IPS-20b (cell line): Measurements from ENCODE around the gene DAB2IP.

Experiments
- H3K27ac ChIP-seq: one replicate; pipeline ENCODE4 v1.5.1; 2013; ENCODE audit warnings: low read length
- H3K27me3 ChIP-seq: 2 replicates; pipeline ENCODE4 v1.6.1; 2013; ENCODE audit warnings: mild to moderate bottlenecking, low read length, inconsistent platforms; ENCODE audit not compliant: insufficient read depth
- H3K36me3 ChIP-seq: 2 replicates; pipeline ENCODE4 v1.6.1; 2013; ENCODE audit warnings: low read depth, mild to moderate bottlenecking, inconsistent platforms, low read length, moderate library complexity; ENCODE audit not compliant: insufficient read depth
- H3K4me1 ChIP-seq: 2 replicates; pipeline ENCODE4 v1.6.1; 2013; ENCODE audit warnings: mild to moderate bottlenecking, control low read depth, inconsistent platforms, low read length, moderate library complexity; ENCODE audit not compliant: insufficient read depth
- H3K4me3 ChIP-seq: 2 replicates; pipeline ENCODE4 v1.5.1; 2013; ENCODE audit warnings: mild to moderate bottlenecking, low read length, inconsistent platforms
- H3K9ac ChIP-seq: 2 replicates; pipeline ENCODE4 v1.6.1; 2013; ENCODE audit warnings: low read depth, mild to moderate bottlenecking, inconsistent platforms, low read length, moderate library complexity
- H3K9me3 ChIP-seq: 2 replicates; pipeline ENCODE4 v1.6.1; 2013; ENCODE audit warnings: mild to moderate bottlenecking, low read depth, low read length, inconsistent platforms; ENCODE audit not compliant: insufficient read depth

The DAB2IP gene

DNA sequence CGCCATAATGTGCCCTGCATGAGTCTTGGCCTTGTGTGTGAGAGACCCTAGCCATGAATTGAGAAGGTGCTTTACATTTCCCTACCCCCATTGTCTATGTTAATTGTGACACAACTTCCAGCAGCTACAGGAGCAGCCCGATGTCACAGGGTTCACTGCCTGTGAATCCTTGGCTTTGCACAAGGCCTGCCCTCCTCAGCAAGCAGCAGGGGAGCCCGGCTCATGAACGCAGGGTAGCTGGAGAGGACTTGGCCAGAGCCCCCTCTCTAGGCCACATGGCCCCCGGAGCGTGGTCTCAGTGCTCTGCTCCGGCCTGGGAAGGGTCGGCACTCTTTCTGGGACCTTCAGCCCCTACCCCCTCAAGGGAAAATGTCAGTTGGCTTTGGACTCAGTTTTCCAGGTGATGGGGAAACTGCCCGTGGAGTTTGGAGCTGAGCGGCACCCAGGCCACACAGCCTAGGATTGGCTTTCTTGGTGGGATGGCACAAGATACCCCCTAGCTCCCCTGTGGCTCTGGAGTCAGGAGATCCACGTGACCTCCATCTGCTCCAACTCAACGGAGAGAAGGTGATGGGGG, 160.8 kb downstream of the DAB2IP start:
- H3K27ac ChIP-seq = no peak overlapping the region
- no peaks in the 10 kb centered on the region for H3K36me3 ChIP-seq
- peaks cover 10% of the 10 kb centered on the region; the same call in 1 of the 2 replicates for H3K4me1 ChIP-seq
- peaks cover 6% of the 10 kb centered on the region for H3K27me3 ChIP-seq
- no peak overlapping the region for H3K9ac ChIP-seq
- H3K4me3 ChIP-seq = no peak overlapping the region
- H3K9me3 ChIP-seq = no peaks in the 10 kb centered on the region

DNA sequence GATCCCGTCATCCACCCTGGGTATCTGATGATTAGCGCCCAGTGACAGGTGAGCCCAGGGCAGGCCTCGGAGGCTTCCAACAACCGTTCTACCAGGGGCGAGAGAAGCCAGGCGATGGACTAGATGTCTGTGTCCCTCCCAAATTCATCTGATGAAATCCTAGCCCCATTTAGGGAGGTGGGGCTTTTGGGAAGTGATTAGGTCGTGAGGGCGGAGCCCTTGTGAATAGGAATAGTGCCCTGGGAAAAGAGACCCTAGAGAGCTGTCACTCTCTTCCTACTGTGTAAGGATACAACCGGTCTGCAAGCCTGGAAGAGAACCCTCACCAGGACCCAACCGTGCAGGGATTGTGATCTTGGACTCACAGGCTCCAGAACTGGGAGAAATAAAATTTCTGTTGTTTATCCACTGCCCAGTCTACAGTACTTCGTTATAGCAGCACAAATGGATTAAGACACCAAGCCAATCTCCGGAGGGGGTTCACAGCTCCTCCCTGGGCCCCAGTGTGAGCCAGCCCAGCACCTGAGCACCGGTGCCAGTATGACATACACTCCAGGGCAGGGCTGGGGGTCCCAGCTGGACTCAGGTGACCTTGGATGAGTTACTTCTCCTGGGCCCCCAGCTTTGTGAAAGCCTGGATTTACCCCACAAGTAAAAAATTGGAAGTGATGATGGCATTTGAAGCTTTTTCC, 162.2 kb downstream of the DAB2IP start:
- H3K27me3 ChIP-seq = peaks cover 20% of the 10 kb centered on the region
- no peaks in the 10 kb centered on the region for H3K9me3 ChIP-seq
- H3K4me3 ChIP-seq = no peak overlapping the region
- H3K9ac ChIP-seq = no peak overlapping the region
- no peaks in the 10 kb centered on the region for H3K36me3 ChIP-seq
- H3K4me1 ChIP-seq = peaks cover 14% of the 10 kb centered on the region; the same call in 1 of the 2 replicates
- no peak overlapping the region for H3K27ac ChIP-seq

- H3K4me1 ChIP-seq = peaks cover 22% of the 10 kb centered on the region; the same call in 1 of the 2 replicates
These were observed 163.2 kb downstream of the DAB2IP start for GRCh38 chr9:121814594-121814993.

GRCh38 chr9:121815084-121815483, 163.7 kb downstream of the DAB2IP start:
- H3K4me1 ChIP-seq = peaks cover 24% of the 10 kb centered on the region; the same call in 1 of the 2 replicates
- H3K9me3 ChIP-seq = no peaks in the 10 kb centered on the region
- no peak overlapping the region for H3K4me3 ChIP-seq
- H3K27me3 ChIP-seq = peaks cover 22% of the 10 kb centered on the region
- H3K27ac ChIP-seq = no peak overlapping the region
- no peaks in the 10 kb centered on the region for H3K36me3 ChIP-seq
- H3K9ac ChIP-seq = no peak overlapping the region

More at GRCh38 chr9:121814594-121814993, 163.2 kb downstream of the DAB2IP start:
- H3K9ac ChIP-seq = no peak overlapping the region
- H3K27ac ChIP-seq = no peak overlapping the region
- no peaks in the 10 kb centered on the region for H3K36me3 ChIP-seq
- H3K4me3 ChIP-seq = no peak overlapping the region
- peaks cover 22% of the 10 kb centered on the region for H3K27me3 ChIP-seq
- H3K9me3 ChIP-seq = no peaks in the 10 kb centered on the region

DNA sequence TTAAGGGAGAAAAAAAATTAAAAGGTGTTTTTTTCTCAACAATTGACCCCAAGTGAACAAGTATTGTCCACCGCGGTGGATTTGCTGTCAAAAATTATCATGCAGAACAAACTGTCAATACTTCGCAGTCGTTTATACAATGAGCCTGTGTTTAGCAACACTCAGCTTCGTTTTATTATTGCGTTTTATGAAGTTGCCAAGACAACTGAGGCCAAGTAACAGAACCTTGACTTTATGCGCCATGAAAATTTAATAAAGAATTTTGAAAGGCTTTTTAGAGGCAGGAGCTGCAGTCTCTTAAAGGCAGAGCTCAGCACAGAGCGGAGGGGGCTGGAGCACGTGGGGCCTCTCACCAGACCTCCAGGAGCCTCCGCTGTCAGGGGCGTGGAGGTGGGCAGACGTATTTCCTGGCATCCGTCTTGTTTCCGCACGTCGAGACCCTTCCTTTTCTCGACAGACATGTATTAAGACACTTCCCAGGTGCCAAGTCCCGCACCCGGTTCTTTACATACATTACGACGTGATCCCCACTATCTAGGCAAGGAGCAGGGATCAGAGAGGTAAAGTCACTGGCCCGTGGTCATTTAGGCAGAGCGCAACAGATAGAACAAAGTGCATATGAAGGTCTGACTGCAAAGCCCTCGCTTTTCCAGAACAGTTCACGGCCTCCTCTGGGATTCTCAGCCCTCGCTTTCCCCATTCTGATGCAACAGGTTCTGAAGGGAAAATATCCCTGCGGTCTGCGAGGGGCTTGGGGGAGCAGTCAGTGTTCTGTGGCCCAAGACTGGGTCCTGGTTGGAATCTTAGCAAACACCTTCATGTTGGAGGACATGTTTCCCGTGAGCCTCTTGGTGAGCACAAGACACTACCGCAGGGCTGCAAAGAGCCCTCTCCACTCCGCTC, 164.4 kb downstream of the DAB2IP start:
- H3K4me1 ChIP-seq = peaks cover 24% of the 10 kb centered on the region; the same call in 1 of the 2 replicates
- no peaks in the 10 kb centered on the region for H3K9me3 ChIP-seq
- no peaks in the 10 kb centered on the region for H3K36me3 ChIP-seq
- H3K27ac ChIP-seq = no peak overlapping the region
- H3K4me3 ChIP-seq = no peak overlapping the region
- H3K9ac ChIP-seq = no peak overlapping the region
- H3K27me3 ChIP-seq = peaks cover 22% of the 10 kb centered on the region

DNA sequence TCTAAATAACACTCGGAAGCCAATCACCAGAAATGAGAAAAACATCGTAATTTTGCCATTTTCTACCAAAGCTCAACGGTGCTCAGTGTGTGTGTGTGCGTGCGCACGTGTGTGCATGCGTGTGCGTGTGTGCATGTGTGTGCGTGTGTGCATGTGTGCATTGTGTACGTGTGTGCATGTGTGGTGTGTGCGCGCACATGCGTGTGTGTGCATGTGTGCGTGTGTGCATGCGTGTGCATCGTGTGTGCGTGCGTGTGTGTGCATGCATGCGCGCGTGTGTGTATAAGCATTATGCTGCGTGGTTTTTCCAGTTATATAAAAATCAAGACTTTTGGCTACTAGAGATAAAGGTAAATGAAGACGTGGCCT, 165.0 kb downstream of the DAB2IP start:
- no peak overlapping the region for H3K4me3 ChIP-seq
- no peaks in the 10 kb centered on the region for H3K9me3 ChIP-seq
- H3K27ac ChIP-seq = no peak overlapping the region
- H3K36me3 ChIP-seq = no peaks in the 10 kb centered on the region
- H3K4me1 ChIP-seq = peaks cover 24% of the 10 kb centered on the region; the same call in 1 of the 2 replicates
- H3K9ac ChIP-seq = no peak overlapping the region
- H3K27me3 ChIP-seq = peaks cover 22% of the 10 kb centered on the region

DNA sequence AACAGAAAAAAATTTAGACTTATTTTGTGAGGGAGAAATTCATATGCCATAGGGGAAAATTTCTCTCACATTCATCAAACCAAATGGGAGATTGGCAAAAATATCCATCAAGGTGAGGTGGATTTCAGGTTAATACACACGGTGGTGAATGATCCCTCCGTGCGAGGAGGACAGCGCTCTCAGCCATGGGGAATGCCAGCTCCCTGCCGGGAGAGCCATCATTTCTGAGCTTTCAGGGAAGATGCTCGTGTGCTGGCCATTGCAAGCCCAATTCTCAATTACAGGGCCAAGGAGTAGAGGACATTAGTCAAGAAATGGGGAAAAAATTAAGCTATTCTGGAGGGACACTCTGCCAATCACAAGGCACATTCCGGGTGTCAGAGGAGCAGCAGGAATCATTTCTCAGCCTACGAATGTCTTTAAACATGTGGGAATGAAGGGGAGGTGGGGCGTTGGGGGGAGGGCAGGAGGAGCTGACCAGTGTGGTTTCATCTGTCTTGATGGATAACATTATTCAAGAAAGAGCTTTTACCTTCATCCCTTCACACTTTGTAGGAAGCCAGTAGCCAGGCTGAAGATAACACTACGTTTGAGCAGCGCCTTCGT, 165.5 kb downstream of the DAB2IP start:
- no peaks in the 10 kb centered on the region for H3K9me3 ChIP-seq
- H3K27me3 ChIP-seq = peaks cover 22% of the 10 kb centered on the region
- peaks cover 24% of the 10 kb centered on the region; the same call in 1 of the 2 replicates for H3K4me1 ChIP-seq
- H3K9ac ChIP-seq = no peak overlapping the region
- no peaks in the 10 kb centered on the region for H3K36me3 ChIP-seq
- H3K4me3 ChIP-seq = no peak overlapping the region
- H3K27ac ChIP-seq = no peak overlapping the region

DNA sequence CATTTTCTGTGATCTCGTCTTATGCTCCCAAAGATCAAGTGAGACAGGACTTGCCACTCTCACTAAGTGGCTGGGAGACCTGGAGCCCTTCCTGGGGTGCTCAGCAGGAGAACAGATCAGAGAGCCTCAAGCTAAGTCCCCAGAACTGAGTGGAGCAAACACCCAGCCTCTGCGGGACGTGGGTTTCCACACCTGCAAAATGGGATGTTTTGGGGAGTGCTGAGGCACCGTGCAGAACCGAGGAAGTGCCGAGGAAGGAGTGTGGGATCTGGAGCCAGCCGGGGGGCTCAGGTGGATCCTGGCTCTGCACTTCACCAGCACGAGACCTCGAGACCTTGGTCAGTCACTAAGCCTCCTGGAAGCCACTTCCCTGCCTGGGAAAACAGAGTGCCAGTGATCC, 166.0 kb downstream of the DAB2IP start:
- no peak overlapping the region for H3K9ac ChIP-seq
- no peak overlapping the region for H3K27ac ChIP-seq
- peaks cover 24% of the 10 kb centered on the region; the same call in 1 of the 2 replicates for H3K4me1 ChIP-seq
- no peaks in the 10 kb centered on the region for H3K36me3 ChIP-seq
- peaks cover 22% of the 10 kb centered on the region for H3K27me3 ChIP-seq
- H3K9me3 ChIP-seq = no peaks in the 10 kb centered on the region
- H3K4me3 ChIP-seq = no peak overlapping the region

DNA sequence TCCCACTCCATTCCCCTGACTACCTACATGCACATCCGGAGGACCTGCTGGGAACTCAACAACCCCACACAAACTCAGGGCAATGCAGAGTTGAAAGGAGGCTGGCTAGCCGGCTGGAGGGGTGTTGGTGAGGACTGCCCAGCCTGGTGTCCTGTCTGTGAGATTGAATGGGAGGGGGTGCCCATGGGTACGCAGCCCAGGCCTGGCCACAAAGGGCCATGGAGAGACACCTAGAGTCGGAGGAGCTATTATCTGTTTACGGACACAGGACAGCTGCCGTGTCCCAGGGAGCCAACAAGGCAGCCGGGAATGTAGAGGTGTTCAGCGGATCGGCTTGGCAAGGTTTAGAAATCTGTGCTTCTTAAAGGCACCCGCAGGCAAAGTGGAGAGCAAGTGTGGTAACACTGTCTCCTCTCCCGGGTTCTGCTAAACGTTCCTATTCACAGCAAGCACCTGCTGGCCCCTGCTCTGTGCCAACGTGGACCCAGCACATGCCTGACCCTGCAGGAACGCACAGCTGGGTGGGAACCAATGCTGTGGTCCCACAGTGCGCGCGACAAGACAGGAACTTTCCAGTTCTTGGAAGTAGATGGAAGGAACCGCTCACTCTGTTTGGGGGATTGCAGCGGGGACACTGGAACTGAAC, 166.7 kb downstream of the DAB2IP start:
- Histone ChIP-seq H3K4me1 (peaks cover 24% of the 10 kb centered on the region; the same call in 1 of the 2 replicates), H3K27ac (no peak overlapping the region), H3K27me3 (peaks cover 22% of the 10 kb centered on the region), H3K36me3 (no peaks in the 10 kb centered on the region), H3K9me3 (no peaks in the 10 kb centered on the region), H3K9ac (no peak overlapping the region), H3K4me3 (no peak overlapping the region)

- Histone ChIP-seq H3K36me3 (no peaks in the 10 kb centered on the region), H3K4me1 (peaks cover 21% of the 10 kb centered on the region; the same call in 1 of the 2 replicates), H3K27me3 (peaks cover 22% of the 10 kb centered on the region), H3K4me3 (peak overlapping the region; percentile 46; the same call in 1 of the 2 replicates), H3K9me3 (no peaks in the 10 kb centered on the region), H3K27ac (no peak overlapping the region), H3K9ac (0 out of 2 replicates have a peak overlapping the region, but pooled peaks have one; percentile 20)
These were observed 167.5 kb downstream of the DAB2IP start for GRCh38 chr9:121818841-121819427.
